HG02840 (cell line): ENCODE data around the gene CACNA1I.

Experiments used
- ATAC-seq: cut with Tn5 transposase; IDR thresholded peaks from one replicate; pipeline ENCODE4 v1.9.1; 2021; ENCODE audit warnings: mild to moderate bottlenecking, moderate library complexity, moderate number of reproducible peaks; ENCODE audit not compliant: unreplicated experiment, low FRiP score

CACNA1I gene

DNA sequence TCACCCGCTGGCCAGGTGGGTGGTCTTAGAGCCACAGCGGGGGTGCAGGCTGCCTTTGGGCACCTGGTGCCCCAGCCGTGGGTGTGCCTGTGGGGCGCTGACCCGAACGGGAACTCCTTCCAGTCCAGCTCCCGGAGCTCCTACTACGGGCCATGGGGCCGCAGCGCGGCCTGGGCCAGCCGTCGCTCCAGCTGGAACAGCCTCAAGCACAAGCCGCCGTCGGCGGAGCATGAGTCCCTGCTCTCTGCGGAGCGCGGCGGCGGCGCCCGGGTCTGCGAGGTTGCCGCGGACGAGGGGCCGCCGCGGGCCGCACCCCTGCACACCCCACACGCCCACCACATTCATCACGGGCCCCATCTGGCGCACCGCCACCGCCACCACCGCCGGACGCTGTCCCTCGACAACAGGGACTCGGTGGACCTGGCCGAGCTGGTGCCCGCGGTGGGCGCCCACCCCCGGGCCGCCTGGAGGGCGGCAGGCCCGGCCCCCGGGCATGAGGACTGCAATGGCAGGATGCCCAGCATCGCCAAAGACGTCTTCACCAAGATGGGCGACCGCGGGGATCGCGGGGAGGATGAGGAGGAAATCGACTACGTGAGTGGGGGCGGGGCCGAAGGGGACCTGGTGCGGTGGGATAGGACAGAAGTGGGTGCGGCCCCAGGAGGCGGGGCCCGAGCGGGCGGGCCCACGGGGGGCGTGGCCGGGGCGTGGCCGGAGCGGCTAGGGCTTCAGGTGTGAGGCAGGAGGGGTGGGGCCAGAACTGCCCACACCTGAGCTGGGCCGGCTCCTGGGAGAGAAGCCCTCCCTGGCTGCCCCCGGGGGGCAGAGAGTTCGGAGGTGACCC, 91.5 kb downstream of the CACNA1I start:
- no peak for ATAC-seq

GRCh38 chr22:39662686-39663052, 92.1 kb downstream of the CACNA1I start:
- no peak for ATAC-seq

DNA sequence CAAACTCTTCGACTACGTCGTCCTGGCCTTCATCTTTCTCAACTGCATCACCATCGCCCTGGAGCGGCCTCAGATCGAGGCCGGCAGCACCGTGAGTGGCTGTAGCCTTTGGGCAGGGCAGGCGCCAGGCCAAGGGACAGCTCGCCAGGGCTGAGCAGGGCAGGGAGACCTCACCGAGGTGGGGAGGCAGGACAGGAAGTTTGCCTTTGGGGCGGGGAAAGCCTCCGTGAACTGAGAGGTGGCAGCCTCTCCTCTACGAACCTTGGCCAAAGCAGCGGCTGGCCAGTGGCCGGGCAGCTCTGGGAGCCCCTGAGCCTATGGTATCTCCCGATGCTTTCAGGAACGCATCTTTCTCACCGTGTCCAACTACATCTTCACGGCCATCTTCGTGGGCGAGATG, 93.2 kb downstream of the CACNA1I start:
- no peak for ATAC-seq

DNA sequence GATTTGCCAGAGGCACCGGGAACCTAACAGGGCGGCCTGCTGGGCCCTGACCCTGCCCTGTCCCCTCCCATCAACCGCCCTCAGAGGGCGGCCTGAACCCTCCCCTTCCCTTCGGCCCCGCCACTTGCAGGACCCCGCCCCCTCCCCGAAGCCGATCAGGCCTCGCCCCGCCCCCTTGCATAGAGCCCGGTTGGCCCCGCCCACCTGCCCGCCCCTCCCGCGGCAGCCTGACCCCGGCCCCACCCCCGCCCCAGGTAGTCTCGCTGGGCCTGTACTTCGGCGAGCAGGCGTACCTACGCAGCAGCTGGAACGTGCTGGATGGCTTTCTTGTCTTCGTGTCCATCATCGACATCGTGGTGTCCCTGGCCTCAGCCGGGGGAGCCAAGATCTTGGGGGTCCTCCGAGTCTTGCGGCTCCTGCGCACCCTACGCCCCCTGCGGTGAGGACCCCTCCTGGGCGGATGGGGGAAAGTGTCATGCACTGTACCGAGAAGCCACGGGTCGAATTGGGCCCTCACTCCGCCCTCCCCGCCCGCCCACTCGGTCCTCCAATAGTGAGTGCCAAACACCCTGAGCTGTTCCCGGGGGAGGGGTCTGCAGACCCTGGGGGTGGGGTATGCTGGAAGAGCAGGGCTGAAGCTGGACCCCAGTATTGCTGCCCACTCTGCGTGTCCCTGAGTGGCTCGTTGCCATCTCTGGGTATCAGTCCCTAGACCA, 94.1 kb downstream of the CACNA1I start:
- ATAC-seq, result no peak

DNA sequence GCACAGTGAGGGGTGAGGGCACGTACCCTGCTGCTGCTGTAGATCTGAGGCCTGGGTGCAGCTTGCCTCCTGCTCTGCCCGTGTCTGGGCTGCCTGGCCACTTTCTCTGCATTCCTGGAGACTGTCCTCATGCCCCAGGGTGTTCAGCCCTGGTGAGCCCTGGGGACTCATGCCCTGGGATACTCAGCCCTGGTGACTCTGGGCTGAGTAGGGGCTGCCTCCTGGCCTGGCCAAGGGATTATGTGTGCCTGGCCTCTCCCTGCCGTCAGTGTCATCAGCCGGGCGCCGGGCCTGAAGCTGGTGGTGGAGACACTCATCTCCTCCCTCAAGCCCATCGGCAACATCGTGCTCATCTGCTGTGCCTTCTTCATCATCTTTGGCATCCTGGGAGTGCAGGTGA, 94.7 kb downstream of the CACNA1I start:
- ATAC-seq, result no peak

- no peak for ATAC-seq
These were observed 95.3 kb downstream of the CACNA1I start for GRCh38 chr22:39665661-39666431.

- no peak for ATAC-seq
These were observed 95.9 kb downstream of the CACNA1I start for GRCh38 chr22:39666495-39666894.

- no peak for ATAC-seq
These were observed 96.4 kb downstream of the CACNA1I start for GRCh38 chr22:39666926-39667325.

DNA sequence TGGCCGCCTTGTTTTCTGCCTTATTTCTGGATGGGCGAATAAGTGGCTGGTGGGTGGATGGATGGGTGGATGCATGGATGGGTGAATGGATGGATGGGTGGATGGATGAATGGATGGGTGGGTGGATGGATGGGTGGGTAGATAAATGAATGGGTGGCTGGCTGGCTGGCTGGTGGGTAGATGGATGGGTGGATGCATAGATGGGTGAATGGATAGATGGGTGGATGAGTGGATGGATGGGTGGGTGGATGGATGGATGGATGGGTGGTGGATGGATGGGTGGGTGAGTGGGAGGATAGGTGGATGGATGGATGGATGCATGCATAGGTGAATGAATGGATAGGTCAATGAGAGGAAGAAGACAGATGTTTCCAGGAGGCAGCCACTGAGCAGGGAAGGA, 98.9 kb downstream of the CACNA1I start:
- no peak for ATAC-seq

GRCh38 chr22:39671936-39672335, 101.4 kb downstream of the CACNA1I start:
- ATAC-seq, result no peak

GRCh38 chr22:39674536-39674935, 104.0 kb downstream of the CACNA1I start:
- ATAC-seq, result no peak

DNA sequence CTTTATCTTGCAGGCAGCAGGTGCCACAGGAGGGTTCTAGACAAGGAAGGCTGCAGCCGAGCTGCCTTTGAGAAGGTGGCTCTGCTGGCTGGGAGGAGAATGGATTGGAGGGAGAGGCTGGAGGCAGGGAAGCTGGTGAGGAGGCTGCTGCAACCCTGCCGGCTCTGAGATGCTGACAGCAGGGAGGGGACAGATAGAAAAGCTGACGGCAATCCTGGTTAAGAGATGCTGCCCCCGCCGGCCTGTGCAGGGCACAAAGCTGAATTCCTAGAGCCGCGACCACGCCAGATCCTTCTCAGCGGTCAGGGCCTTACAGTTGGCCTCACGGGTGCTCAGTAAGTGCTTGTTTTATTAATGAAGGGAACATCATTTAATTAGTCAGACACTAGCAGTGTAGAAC, 105.4 kb downstream of the CACNA1I start:
- ATAC-seq, result no peak

GRCh38 chr22:39677967-39678366, 107.4 kb downstream of the CACNA1I start:
- ATAC-seq, result no peak

DNA sequence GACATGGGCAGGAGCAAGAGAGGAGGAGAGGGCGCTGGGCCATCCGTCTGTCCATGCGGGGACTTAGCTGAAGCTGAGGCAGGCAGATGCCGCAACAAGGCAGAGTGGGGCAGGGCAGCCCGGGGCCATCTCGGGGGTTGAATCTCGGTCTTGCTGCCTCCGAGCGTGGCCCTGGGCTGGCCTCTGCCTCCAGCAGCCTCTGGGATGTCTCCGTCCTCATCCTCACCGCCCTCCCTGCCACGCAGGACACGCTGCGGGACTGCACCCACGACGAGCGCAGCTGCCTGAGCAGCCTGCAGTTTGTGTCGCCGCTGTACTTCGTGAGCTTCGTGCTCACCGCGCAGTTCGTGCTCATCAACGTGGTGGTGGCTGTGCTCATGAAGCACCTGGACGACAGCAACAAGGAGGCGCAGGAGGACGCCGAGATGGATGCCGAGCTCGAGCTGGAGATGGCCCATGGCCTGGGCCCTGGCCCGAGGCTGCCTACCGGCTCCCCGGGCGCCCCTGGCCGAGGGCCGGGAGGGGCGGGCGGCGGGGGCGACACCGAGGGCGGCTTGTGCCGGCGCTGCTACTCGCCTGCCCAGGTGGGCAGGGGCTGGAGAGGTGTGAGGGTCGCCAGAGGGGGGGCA, 108.4 kb downstream of the CACNA1I start:
- ATAC-seq, result no peak

GRCh38 chr22:39679652-39680051, 109.1 kb downstream of the CACNA1I start:
- ATAC-seq, result no peak

GRCh38 chr22:39680486-39680885, 109.9 kb downstream of the CACNA1I start:
- no peak for ATAC-seq

DNA sequence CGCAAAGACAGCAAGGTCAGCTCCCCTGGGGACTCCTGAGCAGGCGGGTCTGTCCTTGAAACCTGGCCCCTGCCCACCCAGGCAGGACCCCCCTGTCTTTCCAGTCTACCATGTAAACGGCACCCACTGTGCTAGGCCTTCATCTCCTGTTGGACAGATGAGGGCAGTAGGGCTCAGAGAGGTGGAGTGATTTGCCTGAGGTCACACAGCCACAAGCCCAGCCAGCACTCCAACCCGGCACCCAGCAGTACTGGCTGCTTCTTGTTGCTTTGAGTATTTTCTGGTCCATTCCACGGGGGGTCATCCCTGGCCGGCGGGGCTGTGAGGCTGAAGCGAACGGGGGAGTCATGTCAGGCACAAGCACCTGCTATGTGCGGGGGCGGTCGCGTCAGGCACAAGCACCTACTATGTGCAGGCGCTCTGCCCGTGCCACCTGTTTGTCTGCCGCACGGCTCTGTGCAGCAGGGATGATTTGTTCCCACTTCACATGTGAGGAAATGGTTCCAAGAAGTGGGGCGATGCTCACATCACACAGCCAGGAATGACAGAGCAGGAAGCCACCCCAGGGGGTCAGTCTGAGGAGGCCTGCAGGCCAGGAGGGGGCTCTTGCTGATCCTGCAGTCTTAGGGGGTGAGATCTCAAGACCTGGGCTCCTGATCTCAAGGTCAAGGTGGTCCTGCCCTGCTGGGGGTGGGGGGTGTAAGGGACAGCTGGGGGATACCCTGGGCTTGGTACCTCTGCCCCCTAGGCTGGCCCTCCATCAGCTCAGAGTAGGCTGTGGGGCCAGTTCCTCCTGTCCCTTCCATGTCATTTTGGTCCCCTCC, 110.7 kb downstream of the CACNA1I start:
- ATAC-seq, result no peak

- no peak for ATAC-seq
These were observed 112.4 kb downstream of the CACNA1I start for GRCh38 chr22:39682994-39683393.

GRCh38 chr22:39683639-39684038, 113.1 kb downstream of the CACNA1I start:
- no peak for ATAC-seq

- no peak for ATAC-seq
These were observed 114.2 kb downstream of the CACNA1I start for GRCh38 chr22:39684702-39685281.
